Measurements from ENCODE around the gene SMCO2. TPM values are rescaled to one million over a fixed set of nuclear protein-coding genes. Genes with fewer than 3 reads are reported as not detected.

Gene SMCO2
- total and polyA plus RNA-seq, 4 donors: not detected

DNA sequence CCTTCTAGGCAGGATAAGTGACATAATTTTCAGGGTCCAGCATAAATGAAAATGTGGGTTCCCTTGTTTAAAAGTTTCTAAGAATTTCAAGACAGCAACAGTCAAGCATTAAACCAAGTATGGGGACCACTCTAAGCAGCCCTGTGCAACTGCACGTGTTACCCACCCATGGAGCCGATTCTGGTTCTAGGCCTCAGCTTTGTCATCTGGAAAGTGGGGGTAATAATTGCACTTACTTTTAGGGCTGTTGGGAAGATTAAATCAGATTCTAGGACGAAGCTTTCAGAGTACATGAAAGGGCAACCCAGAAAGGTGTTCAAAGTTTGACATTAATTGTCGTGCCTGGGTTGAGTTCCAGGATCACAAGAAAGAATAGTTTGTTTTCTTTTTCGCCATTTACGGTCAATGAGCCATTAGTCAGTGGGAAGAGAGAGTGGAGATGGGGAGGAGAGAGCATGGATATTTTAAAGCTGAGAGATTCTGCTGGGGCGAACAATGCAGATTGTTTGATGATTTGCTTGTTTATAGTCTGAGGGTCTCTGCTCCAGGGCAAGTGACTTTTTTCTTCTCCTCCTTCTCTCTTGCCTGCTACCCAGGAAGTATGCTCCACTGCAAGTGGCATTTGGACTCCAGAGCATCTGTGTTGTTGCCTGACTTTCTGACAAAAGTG is 66.8 kb downstream of the SMCO2 start:
- Histone ChIP-seq H3K27ac (ENCODE audit: low read depth in 1 of 2, low read length in 2 of 2) (no peak overlapping the region), H3K27me3 (ENCODE audit: control insufficient read depth in 4 of 4, insufficient read depth in 4 of 4, low read length in 3 of 4) (no peaks in the 10 kb centered on the region), H3K9me3 (ENCODE audit: control insufficient read depth in 4 of 4, low read length in 3 of 4) (no peaks in the 10 kb centered on the region), H3K9ac (ENCODE audit: low read depth in 1 of 2, low read length in 2 of 2) (no peak overlapping the region), H3K36me3 (ENCODE audit: control insufficient read depth in 4 of 4, insufficient read depth in 3 of 4, low read depth in 1 of 4, low read length in 3 of 4) (no peaks in the 10 kb centered on the region), H3K4me1 (ENCODE audit: control insufficient read depth in 4 of 4, insufficient read depth in 4 of 4, low read length in 3 of 4) (no peaks in the 10 kb centered on the region), H3K4me3 (ENCODE audit: low read depth in 1 of 3, low read length in 3 of 3) (no peak overlapping the region)
- DNase-seq (ENCODE audit: low spot score): no peak
- no peak for TF ChIP-seq SP1 (IDR thresholded peaks at IDR 0.05)
- no peak for TF ChIP-seq GABPA (IDR thresholded peaks at IDR 0.05 in 1 of 2, conservative IDR thresholded peaks at IDR 0.05 in 1 of 2)
- 94% methylated on average over 7 of the region's 7 CpGs for WGBS

DNA sequence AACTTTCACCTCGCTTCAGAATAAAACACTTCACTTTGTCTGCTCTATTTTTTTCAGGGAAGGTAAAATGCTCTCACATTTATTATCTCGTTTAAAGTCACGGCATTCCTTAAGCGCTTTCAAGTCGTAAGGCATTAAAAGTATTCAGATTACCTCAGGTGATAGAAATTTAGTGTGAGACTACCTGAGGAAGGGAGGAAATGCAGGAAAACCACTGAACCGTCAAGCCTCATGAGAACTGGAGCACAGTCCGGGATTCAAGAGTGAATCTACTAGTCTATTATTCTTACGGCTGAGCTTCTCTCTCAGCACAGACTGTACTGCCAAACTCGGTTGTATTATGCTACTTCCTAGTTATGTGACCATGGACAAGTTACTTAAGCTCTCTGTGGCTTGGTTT is 69.1 kb downstream of the SMCO2 start:
- no peaks in the 10 kb centered on the region for H3K4me1 ChIP-seq (ENCODE audit: control insufficient read depth in 4 of 4, insufficient read depth in 4 of 4, low read length in 3 of 4)
- H3K9ac ChIP-seq (ENCODE audit: low read depth in 1 of 2, low read length in 2 of 2): no peak overlapping the region
- no peaks in the 10 kb centered on the region for H3K27me3 ChIP-seq (ENCODE audit: control insufficient read depth in 4 of 4, insufficient read depth in 4 of 4, low read length in 3 of 4)
- 79% methylated on average over 9 of the region's 9 CpGs for WGBS
- DNase-seq (ENCODE audit: low spot score): no peak
- no peak overlapping the region for H3K4me3 ChIP-seq (ENCODE audit: low read depth in 1 of 3, low read length in 3 of 3)
- H3K36me3 ChIP-seq (ENCODE audit: control insufficient read depth in 4 of 4, insufficient read depth in 3 of 4, low read depth in 1 of 4, low read length in 3 of 4): no peaks in the 10 kb centered on the region
- H3K27ac ChIP-seq (ENCODE audit: low read depth in 1 of 2, low read length in 2 of 2): no peak overlapping the region
- TF ChIP-seq NR2F2 (IDR thresholded peaks at IDR 0.05) (no peak), JUND (IDR thresholded peaks at IDR 0.05) (no peak), RAD21 (IDR thresholded peaks at IDR 0.05) (no peak), HNF4G (IDR thresholded peaks at IDR 0.05) (no peak), FOXA2 (IDR thresholded peaks at IDR 0.05) (no peak), EGR1 (IDR thresholded peaks at IDR 0.05; ENCODE audit: low read depth in 2 of 2) (no peak), YY1 (IDR thresholded peaks at IDR 0.05) (no peak), SP1 (IDR thresholded peaks at IDR 0.05) (no peak), RXRA (IDR thresholded peaks at IDR 0.05) (no peak), FOXA1 (IDR thresholded peaks at IDR 0.05) (no peak), HNF4A (conservative IDR thresholded peaks at IDR 0.05) (no peak), GABPA (IDR thresholded peaks at IDR 0.05 in 1 of 2, conservative IDR thresholded peaks at IDR 0.05 in 1 of 2) (no peak), TAF1 (conservative IDR thresholded peaks at IDR 0.05) (no peak)
- TF ChIP-seq, protein P1, sequence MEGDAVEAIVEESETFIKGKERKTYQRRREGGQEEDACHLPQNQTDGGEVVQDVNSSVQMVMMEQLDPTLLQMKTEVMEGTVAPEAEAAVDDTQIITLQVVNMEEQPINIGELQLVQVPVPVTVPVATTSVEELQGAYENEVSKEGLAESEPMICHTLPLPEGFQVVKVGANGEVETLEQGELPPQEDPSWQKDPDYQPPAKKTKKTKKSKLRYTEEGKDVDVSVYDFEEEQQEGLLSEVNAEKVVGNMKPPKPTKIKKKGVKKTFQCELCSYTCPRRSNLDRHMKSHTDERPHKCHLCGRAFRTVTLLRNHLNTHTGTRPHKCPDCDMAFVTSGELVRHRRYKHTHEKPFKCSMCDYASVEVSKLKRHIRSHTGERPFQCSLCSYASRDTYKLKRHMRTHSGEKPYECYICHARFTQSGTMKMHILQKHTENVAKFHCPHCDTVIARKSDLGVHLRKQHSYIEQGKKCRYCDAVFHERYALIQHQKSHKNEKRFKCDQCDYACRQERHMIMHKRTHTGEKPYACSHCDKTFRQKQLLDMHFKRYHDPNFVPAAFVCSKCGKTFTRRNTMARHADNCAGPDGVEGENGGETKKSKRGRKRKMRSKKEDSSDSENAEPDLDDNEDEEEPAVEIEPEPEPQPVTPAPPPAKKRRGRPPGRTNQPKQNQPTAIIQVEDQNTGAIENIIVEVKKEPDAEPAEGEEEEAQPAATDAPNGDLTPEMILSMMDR (IDR thresholded peaks at IDR 0.05; ENCODE audit: low read depth, low read length, missing input control): no peak
- TF ChIP-seq, protein P2, sequence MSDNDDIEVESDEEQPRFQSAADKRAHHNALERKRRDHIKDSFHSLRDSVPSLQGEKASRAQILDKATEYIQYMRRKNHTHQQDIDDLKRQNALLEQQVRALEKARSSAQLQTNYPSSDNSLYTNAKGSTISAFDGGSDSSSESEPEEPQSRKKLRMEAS (IDR thresholded peaks at IDR 0.05): no peak
- TF ChIP-seq, protein P3, sequence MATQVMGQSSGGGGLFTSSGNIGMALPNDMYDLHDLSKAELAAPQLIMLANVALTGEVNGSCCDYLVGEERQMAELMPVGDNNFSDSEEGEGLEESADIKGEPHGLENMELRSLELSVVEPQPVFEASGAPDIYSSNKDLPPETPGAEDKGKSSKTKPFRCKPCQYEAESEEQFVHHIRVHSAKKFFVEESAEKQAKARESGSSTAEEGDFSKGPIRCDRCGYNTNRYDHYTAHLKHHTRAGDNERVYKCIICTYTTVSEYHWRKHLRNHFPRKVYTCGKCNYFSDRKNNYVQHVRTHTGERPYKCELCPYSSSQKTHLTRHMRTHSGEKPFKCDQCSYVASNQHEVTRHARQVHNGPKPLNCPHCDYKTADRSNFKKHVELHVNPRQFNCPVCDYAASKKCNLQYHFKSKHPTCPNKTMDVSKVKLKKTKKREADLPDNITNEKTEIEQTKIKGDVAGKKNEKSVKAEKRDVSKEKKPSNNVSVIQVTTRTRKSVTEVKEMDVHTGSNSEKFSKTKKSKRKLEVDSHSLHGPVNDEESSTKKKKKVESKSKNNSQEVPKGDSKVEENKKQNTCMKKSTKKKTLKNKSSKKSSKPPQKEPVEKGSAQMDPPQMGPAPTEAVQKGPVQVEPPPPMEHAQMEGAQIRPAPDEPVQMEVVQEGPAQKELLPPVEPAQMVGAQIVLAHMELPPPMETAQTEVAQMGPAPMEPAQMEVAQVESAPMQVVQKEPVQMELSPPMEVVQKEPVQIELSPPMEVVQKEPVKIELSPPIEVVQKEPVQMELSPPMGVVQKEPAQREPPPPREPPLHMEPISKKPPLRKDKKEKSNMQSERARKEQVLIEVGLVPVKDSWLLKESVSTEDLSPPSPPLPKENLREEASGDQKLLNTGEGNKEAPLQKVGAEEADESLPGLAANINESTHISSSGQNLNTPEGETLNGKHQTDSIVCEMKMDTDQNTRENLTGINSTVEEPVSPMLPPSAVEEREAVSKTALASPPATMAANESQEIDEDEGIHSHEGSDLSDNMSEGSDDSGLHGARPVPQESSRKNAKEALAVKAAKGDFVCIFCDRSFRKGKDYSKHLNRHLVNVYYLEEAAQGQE (IDR thresholded peaks at IDR 0.05): no peak
- TF ChIP-seq, protein P4, sequence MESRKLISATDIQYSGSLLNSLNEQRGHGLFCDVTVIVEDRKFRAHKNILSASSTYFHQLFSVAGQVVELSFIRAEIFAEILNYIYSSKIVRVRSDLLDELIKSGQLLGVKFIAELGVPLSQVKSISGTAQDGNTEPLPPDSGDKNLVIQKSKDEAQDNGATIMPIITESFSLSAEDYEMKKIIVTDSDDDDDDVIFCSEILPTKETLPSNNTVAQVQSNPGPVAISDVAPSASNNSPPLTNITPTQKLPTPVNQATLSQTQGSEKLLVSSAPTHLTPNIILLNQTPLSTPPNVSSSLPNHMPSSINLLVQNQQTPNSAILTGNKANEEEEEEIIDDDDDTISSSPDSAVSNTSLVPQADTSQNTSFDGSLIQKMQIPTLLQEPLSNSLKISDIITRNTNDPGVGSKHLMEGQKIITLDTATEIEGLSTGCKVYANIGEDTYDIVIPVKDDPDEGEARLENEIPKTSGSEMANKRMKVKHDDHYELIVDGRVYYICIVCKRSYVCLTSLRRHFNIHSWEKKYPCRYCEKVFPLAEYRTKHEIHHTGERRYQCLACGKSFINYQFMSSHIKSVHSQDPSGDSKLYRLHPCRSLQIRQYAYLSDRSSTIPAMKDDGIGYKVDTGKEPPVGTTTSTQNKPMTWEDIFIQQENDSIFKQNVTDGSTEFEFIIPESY (IDR thresholded peaks at IDR 0.05): no peak
- TF ChIP-seq, protein P5, sequence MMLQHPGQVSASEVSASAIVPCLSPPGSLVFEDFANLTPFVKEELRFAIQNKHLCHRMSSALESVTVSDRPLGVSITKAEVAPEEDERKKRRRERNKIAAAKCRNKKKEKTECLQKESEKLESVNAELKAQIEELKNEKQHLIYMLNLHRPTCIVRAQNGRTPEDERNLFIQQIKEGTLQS (IDR thresholded peaks at IDR 0.05): no peak
- H3K9me3 ChIP-seq (ENCODE audit: control insufficient read depth in 4 of 4, low read length in 3 of 4): no peaks in the 10 kb centered on the region

Data from liver (tissue), 9 donors.